ENCODE measurements around the gene SOSTDC1.

Gene SOSTDC1

GRCh38 chr7:16417906-16418305 lies 47.6 kb downstream of the SOSTDC1 start:
- DNase-seq = no peak

- DNase-seq = no peak
Observed at GRCh38 chr7:16416289-16417282, 49.0 kb downstream of the SOSTDC1 start.

- DNase-seq = no peak
Observed at GRCh38 chr7:16412274-16413254, 53.0 kb downstream of the SOSTDC1 start.
